ENCODE measurements around the gene SARS1. TPM values are rescaled to one million over a fixed set of nuclear protein-coding genes. Genes with fewer than 3 reads are reported as not detected.

Gene SARS1
- total and polyA plus RNA-seq, 2 donors (not counting 1 experiment from before 2014, with no cell fraction given), result 59.1 to 115 TPM

DNA sequence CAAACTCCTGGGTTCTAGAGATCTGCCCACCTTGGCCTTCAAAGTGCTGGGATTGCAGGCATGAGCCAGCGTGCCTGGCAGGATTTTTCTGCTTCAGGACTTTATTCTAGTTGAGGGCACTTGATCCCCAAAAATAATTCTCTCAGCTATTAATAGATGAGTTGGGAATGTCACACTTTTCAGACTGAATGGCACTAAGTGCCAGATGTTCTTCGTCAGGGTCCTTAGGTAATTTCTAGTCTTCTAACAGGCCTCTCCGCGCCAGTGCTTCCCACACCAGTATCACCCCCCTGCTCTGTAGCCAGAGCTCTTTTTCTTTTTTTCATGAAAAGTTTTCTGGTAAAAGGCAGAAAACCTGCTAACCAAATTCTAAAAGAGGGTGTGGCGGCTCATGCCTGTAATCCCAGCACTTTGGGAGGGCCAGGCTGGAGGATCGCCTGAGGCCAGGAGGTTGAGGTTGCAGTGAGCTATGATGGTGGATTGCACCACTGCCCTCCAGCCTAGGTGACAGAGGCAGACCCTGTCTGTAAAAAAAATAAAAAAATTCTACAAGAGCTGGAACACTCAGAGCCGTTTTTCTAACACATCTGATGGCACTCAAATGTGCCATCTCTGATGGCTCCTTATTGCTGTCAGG is 6.1 kb upstream of the SARS1 start:
- Histone ChIP-seq H3K4me2 (replicated peaks; ENCODE audit: low read depth, low read length, poor library complexity, severe bottlenecking) (no peak overlapping the region), H3K27me3 (replicated peaks in 1 of 4; ENCODE audit: control extremely low read depth in 1 of 4, control insufficient read depth in 3 of 4, insufficient read depth in 4 of 4, low read length in 3 of 4) (no peaks in the 10 kb centered on the region), H3K4me1 (ENCODE audit: control insufficient read depth in 2 of 2, insufficient read depth in 2 of 2, low read length in 2 of 2) (no peaks in the 10 kb centered on the region), H3K4me3 (ENCODE audit: control extremely low read depth in 1 of 5, extremely low read depth in 1 of 5, insufficient read depth in 1 of 5, low read depth in 2 of 5, low read length in 4 of 5) (no peak overlapping the region), H3K79me2 (ENCODE audit: control insufficient read depth, insufficient read depth, low read length) (no peaks in the 10 kb centered on the region), H3K9me3 (ENCODE audit: control extremely low read depth in 1 of 3, control insufficient read depth in 2 of 3, insufficient read depth in 1 of 3, low read length in 2 of 3) (no peaks in the 10 kb centered on the region), H3K9ac (ENCODE audit: low read length) (no peak overlapping the region), H4K20me1 (ENCODE audit: control insufficient read depth, insufficient read depth, low read length, poor library complexity, severe bottlenecking) (no peaks in the 10 kb centered on the region), H2AFZ (ENCODE audit: insufficient read depth, low read depth, low read length, poor library complexity, severe bottlenecking) (no peak overlapping the region), H3K27ac (ENCODE audit: low read length in 2 of 2) (no peak overlapping the region), H3K36me3 (replicated peaks in 1 of 2; ENCODE audit: control extremely low read depth in 1 of 2, control insufficient read depth in 1 of 2, extremely low read depth in 1 of 2, insufficient read depth in 2 of 2, low read length in 1 of 2) (no peaks in the 10 kb centered on the region)
- Mint-ChIP-seq H3K4me3 (no peak overlapping the region), H3K27ac (no peak overlapping the region), H3K9me3 (ENCODE audit: insufficient read depth) (no peaks in the 10 kb centered on the region), H3K4me1 (peaks cover 2% of the 10 kb centered on the region), H3K27me3 (peaks cover 7% of the 10 kb centered on the region)
- 91% methylated on average over 4 of the region's 7 CpGs for WGBS (ENCODE audit: insufficient coverage)
- ChIA-PET CTCF (interaction anchor here (0.6 kb wide), 1 partner anchor 191 kb away, joined by 4 read pairs; no protein-coding TSS in a partner anchor), POLR2A (no interaction called here)
- no peak for TF ChIP-seq EZH2 (IDR thresholded peaks at IDR 0.05; ENCODE audit: borderline replicate concordance, insufficient read depth, low read depth, low read length, poor library complexity, severe bottlenecking)
- TF ChIP-seq, protein P1, sequence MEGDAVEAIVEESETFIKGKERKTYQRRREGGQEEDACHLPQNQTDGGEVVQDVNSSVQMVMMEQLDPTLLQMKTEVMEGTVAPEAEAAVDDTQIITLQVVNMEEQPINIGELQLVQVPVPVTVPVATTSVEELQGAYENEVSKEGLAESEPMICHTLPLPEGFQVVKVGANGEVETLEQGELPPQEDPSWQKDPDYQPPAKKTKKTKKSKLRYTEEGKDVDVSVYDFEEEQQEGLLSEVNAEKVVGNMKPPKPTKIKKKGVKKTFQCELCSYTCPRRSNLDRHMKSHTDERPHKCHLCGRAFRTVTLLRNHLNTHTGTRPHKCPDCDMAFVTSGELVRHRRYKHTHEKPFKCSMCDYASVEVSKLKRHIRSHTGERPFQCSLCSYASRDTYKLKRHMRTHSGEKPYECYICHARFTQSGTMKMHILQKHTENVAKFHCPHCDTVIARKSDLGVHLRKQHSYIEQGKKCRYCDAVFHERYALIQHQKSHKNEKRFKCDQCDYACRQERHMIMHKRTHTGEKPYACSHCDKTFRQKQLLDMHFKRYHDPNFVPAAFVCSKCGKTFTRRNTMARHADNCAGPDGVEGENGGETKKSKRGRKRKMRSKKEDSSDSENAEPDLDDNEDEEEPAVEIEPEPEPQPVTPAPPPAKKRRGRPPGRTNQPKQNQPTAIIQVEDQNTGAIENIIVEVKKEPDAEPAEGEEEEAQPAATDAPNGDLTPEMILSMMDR (IDR thresholded peaks at IDR 0.05), result no peak
- DNase-seq (no peak), ATAC-seq (ENCODE audit: low read depth) (no peak)
- intact Hi-C loops (cut with micrococcal nuclease), result no loop called here

DNA sequence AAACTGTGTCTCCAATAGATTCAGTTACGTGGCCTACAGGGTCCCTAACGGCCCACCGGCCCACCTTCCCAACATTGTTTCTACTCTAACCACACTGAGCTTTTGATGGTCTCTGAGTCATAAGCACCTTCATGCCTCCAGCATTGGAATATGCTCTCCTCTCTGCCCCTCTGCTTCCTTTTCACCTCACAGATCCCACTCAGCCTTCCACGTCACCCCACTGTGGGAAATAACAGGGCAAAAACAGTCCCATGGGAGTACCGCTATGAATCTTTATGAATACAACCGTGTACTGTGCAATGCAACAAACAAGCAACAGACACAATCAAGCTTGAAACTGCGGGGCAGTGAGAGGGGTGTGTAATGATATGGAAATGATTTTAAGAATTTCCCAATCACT is 5.3 kb upstream of the SARS1 start:
- Histone ChIP-seq H3K4me3 (ENCODE audit: control extremely low read depth in 1 of 5, extremely low read depth in 1 of 5, insufficient read depth in 1 of 5, low read depth in 2 of 5, low read length in 4 of 5) (no peak overlapping the region), H3K27ac (ENCODE audit: low read length in 2 of 2) (no peak overlapping the region), H3K36me3 (replicated peaks in 1 of 2; ENCODE audit: control extremely low read depth in 1 of 2, control insufficient read depth in 1 of 2, extremely low read depth in 1 of 2, insufficient read depth in 2 of 2, low read length in 1 of 2) (no peaks in the 10 kb centered on the region), H3K4me2 (replicated peaks; ENCODE audit: low read depth, low read length, poor library complexity, severe bottlenecking) (no peak overlapping the region), H3K4me1 (ENCODE audit: control insufficient read depth in 2 of 2, insufficient read depth in 2 of 2, low read length in 2 of 2) (peaks cover 3% of the 10 kb centered on the region in 2 donors), H3K9me3 (ENCODE audit: control extremely low read depth in 1 of 3, control insufficient read depth in 2 of 3, insufficient read depth in 1 of 3, low read length in 2 of 3) (no peaks in the 10 kb centered on the region), H3K79me2 (ENCODE audit: control insufficient read depth, insufficient read depth, low read length) (no peaks in the 10 kb centered on the region), H2AFZ (ENCODE audit: insufficient read depth, low read depth, low read length, poor library complexity, severe bottlenecking) (no peak overlapping the region), H3K27me3 (replicated peaks in 1 of 4; ENCODE audit: control extremely low read depth in 1 of 4, control insufficient read depth in 3 of 4, insufficient read depth in 4 of 4, low read length in 3 of 4) (no peaks in the 10 kb centered on the region), H4K20me1 (ENCODE audit: control insufficient read depth, insufficient read depth, low read length, poor library complexity, severe bottlenecking) (no peaks in the 10 kb centered on the region), H3K9ac (ENCODE audit: low read length) (no peak overlapping the region)
- DNase-seq (no peak), ATAC-seq (ENCODE audit: low read depth) (no peak)
- ChIA-PET POLR2A (no interaction called here), CTCF (no interaction called here)
- H3K9me3 Mint-ChIP-seq (ENCODE audit: insufficient read depth), result no peaks in the 10 kb centered on the region
- no peak overlapping the region for H3K4me3 Mint-ChIP-seq
- TF ChIP-seq EZH2 (IDR thresholded peaks at IDR 0.05; ENCODE audit: borderline replicate concordance, insufficient read depth, low read depth, low read length, poor library complexity, severe bottlenecking), result no peak
- TF ChIP-seq, protein P1 (IDR thresholded peaks at IDR 0.05), result no peak
- H3K4me1 Mint-ChIP-seq, result peaks cover 2% of the 10 kb centered on the region
- intact Hi-C loops (cut with micrococcal nuclease), result no loop called here
- peaks cover 4% of the 10 kb centered on the region for H3K27me3 Mint-ChIP-seq
- WGBS (ENCODE audit: insufficient coverage), result 86% methylated on average over 3 of the region's 7 CpGs
- no peak overlapping the region for H3K27ac Mint-ChIP-seq

Measured in B cell (primary cell).